ENCODE data around the gene RYR2. TPM values are rescaled to one million over a fixed set of nuclear protein-coding genes. Genes with fewer than 3 reads are reported as not detected.
"Not testable (repeated sequence)": the region's sequence is repeated elsewhere in the genome, so short reads cannot be mapped to it uniquely, and the experiment has no call there.

Gene RYR2
- total RNA-seq, 2 experiments from 2014 or later: not detected

GRCh38 chr1:237590386-237590785, 548.4 kb downstream of the RYR2 start:
- no peaks in the 10 kb centered on the region for H4K20me1 ChIP-seq (ENCODE audit: insufficient read depth, low read length)

GRCh38 chr1:237591353-237591752, 549.4 kb downstream of the RYR2 start:
- Histone ChIP-seq H3K9me3 (ENCODE audit: low read length) (no peaks in the 10 kb centered on the region), H3K79me2 (ENCODE audit: insufficient read depth, low read depth, low read length) (no peaks in the 10 kb centered on the region), H3K9me2 (ENCODE audit: insufficient read depth, low read length) (no peaks in the 10 kb centered on the region), H2AFZ (ENCODE audit: low read length) (no peak overlapping the region), H3K4me2 (ENCODE audit: low read length) (no peak overlapping the region), H3K36me3 (ENCODE audit: insufficient read depth, low read length) (no peaks in the 10 kb centered on the region), H3K4me1 (ENCODE audit: insufficient read depth, low read length, poor library complexity, severe bottlenecking) (no peaks in the 10 kb centered on the region), H3K4me3 (ENCODE audit: low read depth, low read length, poor library complexity, severe bottlenecking) (no peak overlapping the region), H4K20me1 (ENCODE audit: insufficient read depth, low read length) (no peaks in the 10 kb centered on the region), H3K27ac (ENCODE audit: low read depth, low read length, poor library complexity, severe bottlenecking) (no peak overlapping the region)
- no peak for DNase-seq (ENCODE audit: low spot score)
- CTCF ChIA-PET (ENCODE audit: unreplicated experiment): no interaction called here
- intact Hi-C loops (cut with micrococcal nuclease; ENCODE audit: unreplicated experiment): no loop called here
- POLR2A ChIA-PET: no interaction called here
- TF ChIP-seq CTCF (conservative IDR thresholded peaks at IDR 0.05; ENCODE audit: low read length): no peak
- no peak for TF ChIP-seq EZH2phosphoT487 (IDR thresholded peaks at IDR 0.05; ENCODE audit: borderline replicate concordance, low read depth, low read length)
- BruUV-seq (replicated peaks): no TSS peak

More at GRCh38 chr1:237590386-237590785, 548.4 kb downstream of the RYR2 start:
- Histone ChIP-seq H3K9me3 (ENCODE audit: low read length) (no peaks in the 10 kb centered on the region), H3K9me2 (ENCODE audit: insufficient read depth, low read length) (no peaks in the 10 kb centered on the region), H3K79me2 (ENCODE audit: insufficient read depth, low read depth, low read length) (no peaks in the 10 kb centered on the region), H3K4me1 (ENCODE audit: insufficient read depth, low read length, poor library complexity, severe bottlenecking) (no peaks in the 10 kb centered on the region), H2AFZ (ENCODE audit: low read length) (no peak overlapping the region), H3K4me2 (ENCODE audit: low read length) (no peak overlapping the region), H3K36me3 (ENCODE audit: insufficient read depth, low read length) (no peaks in the 10 kb centered on the region), H3K4me3 (ENCODE audit: low read depth, low read length, poor library complexity, severe bottlenecking) (no peak overlapping the region), H3K27ac (ENCODE audit: low read depth, low read length, poor library complexity, severe bottlenecking) (no peak overlapping the region)
- POLR2A ChIA-PET: no interaction called here
- no peak for DNase-seq (ENCODE audit: low spot score)
- BruUV-seq (replicated peaks): no TSS peak
- no peak for TF ChIP-seq EZH2phosphoT487 (IDR thresholded peaks at IDR 0.05; ENCODE audit: borderline replicate concordance, low read depth, low read length)
- TF ChIP-seq CTCF (conservative IDR thresholded peaks at IDR 0.05; ENCODE audit: low read length): no peak
- CTCF ChIA-PET (ENCODE audit: unreplicated experiment): no interaction called here
- intact Hi-C loops (cut with micrococcal nuclease; ENCODE audit: unreplicated experiment): no loop called here

GRCh38 chr1:237603036-237603568, 561.1 kb downstream of the RYR2 start:
- H3K79me2 ChIP-seq (ENCODE audit: insufficient read depth, low read depth, low read length); H3K36me3 ChIP-seq (ENCODE audit: insufficient read depth, low read length); CTCF ChIA-PET (ENCODE audit: unreplicated experiment); H3K27ac ChIP-seq (ENCODE audit: low read depth, low read length, poor library complexity, severe bottlenecking); H3K4me2 ChIP-seq (ENCODE audit: low read length); BruUV-seq (replicated peaks); H4K20me1 ChIP-seq (ENCODE audit: insufficient read depth, low read length); H2AFZ ChIP-seq (ENCODE audit: low read length); H3K9me2 ChIP-seq (ENCODE audit: insufficient read depth, low read length); H3K9me3 ChIP-seq (ENCODE audit: low read length); H3K4me1 ChIP-seq (ENCODE audit: insufficient read depth, low read length, poor library complexity, severe bottlenecking); DNase-seq (ENCODE audit: low spot score); intact Hi-C loops (cut with micrococcal nuclease; ENCODE audit: unreplicated experiment); H3K4me3 ChIP-seq (ENCODE audit: low read depth, low read length, poor library complexity, severe bottlenecking); POLR2A ChIA-PET: not testable (repeated sequence)
